ENCODE results near the gene UNKL. TPM values are rescaled to one million over a fixed set of nuclear protein-coding genes. Genes with fewer than 3 reads are reported as not detected.

Gene UNKL
- total RNA-seq, 3 donors from 2014 or later (not counting 1 experiment from before 2014, with no cell fraction given), result 114 to 130 (median 127) TPM

DNA sequence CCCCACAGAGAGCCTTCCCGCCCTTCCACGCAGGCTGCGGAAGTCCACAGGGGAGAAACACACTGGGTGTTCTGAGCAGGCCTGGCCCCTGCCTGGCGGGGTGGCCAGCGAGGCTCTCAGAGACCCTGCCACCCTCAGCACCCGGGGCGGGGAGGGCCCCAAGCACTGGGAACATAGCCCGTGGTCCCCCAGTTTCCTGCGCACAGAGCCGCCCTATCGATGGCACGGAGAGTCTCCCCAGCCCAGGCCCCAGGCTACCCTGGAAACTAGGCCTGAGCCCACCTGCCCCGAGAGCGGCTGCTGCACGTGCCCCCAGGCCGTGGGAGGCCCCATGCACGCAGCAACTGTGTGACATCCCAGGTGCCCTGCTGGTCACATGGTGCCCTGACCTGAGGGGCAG, 40.1 kb upstream of the UNKL start:
- TF ChIP-seq, protein P1, sequence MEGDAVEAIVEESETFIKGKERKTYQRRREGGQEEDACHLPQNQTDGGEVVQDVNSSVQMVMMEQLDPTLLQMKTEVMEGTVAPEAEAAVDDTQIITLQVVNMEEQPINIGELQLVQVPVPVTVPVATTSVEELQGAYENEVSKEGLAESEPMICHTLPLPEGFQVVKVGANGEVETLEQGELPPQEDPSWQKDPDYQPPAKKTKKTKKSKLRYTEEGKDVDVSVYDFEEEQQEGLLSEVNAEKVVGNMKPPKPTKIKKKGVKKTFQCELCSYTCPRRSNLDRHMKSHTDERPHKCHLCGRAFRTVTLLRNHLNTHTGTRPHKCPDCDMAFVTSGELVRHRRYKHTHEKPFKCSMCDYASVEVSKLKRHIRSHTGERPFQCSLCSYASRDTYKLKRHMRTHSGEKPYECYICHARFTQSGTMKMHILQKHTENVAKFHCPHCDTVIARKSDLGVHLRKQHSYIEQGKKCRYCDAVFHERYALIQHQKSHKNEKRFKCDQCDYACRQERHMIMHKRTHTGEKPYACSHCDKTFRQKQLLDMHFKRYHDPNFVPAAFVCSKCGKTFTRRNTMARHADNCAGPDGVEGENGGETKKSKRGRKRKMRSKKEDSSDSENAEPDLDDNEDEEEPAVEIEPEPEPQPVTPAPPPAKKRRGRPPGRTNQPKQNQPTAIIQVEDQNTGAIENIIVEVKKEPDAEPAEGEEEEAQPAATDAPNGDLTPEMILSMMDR (IDR thresholded peaks at IDR 0.05), result no peak
- WGBS (ENCODE audit: insufficient coverage), result 90% methylated on average over 17 of the region's 17 CpGs
- DNase-seq (no peak), ATAC-seq (no peak)
- Histone ChIP-seq H3K27ac (ENCODE audit: low read length) (no peak overlapping the region), H3K4me3 (ENCODE audit: low read length) (no peak overlapping the region), H3K27me3 (ENCODE audit: control insufficient read depth, insufficient read depth, low read length) (no peaks in the 10 kb centered on the region), H3K4me1 (ENCODE audit: control insufficient read depth, insufficient read depth, low read length) (peaks cover 9% of the 10 kb centered on the region), H3K36me3 (ENCODE audit: control insufficient read depth, insufficient read depth, low read length) (peaks cover 48% of the 10 kb centered on the region), H3K9me3 (ENCODE audit: control insufficient read depth, insufficient read depth, low read length) (no peaks in the 10 kb centered on the region)
- H3K27me3 Mint-ChIP-seq (ENCODE audit: low read depth in 2 of 2), result no peaks in the 10 kb centered on the region
- H3K9me3 Mint-ChIP-seq, result no peaks in the 10 kb centered on the region
- peaks cover 0 to 10% of the 10 kb centered on the region in 2 donors for H3K4me1 Mint-ChIP-seq
- H3K4me3 Mint-ChIP-seq, result no peak overlapping the region
- no peak overlapping the region for H3K27ac Mint-ChIP-seq
- intact Hi-C loops (cut with micrococcal nuclease), result no loop called here
- H3K36me3 Mint-ChIP-seq, result no peaks in the 10 kb centered on the region

DNA sequence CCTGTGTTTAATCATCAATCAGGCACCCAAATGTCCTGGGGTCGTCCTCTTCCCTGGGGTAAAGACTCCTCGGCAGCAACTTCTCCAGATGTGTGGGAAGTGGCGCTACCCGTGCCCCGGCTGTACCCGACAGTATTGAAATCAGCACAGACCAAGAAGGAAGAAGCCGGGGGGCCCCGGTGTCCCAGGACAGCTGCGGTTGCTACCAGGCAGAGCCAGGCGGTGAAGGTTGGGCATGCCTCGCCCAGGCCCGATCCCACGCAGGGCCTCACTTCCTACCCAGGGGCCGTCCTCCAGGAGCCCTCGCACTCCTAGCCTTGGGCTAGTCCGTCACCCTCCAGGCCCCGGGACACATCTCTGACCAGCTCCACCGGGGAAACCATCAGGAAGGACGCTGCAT, 38.8 kb upstream of the UNKL start:
- DNase-seq, result no peak
- Histone ChIP-seq H3K9me3 (ENCODE audit: control insufficient read depth, insufficient read depth, low read length) (no peaks in the 10 kb centered on the region), H3K4me3 (ENCODE audit: low read length) (no peak overlapping the region), H3K27me3 (ENCODE audit: control insufficient read depth, insufficient read depth, low read length) (no peaks in the 10 kb centered on the region), H3K36me3 (ENCODE audit: control insufficient read depth, insufficient read depth, low read length) (peaks cover 54% of the 10 kb centered on the region), H3K27ac (ENCODE audit: low read length) (no peak overlapping the region), H3K4me1 (ENCODE audit: control insufficient read depth, insufficient read depth, low read length) (peaks cover 5% of the 10 kb centered on the region)
- intact Hi-C loops (cut with micrococcal nuclease), result no loop called here
- WGBS (ENCODE audit: insufficient coverage), result 98% methylated on average over 19 of the region's 19 CpGs
- Mint-ChIP-seq H3K9me3 (no peaks in the 10 kb centered on the region), H3K27ac (no peak overlapping the region), H3K4me3 (no peak overlapping the region), H3K36me3 (no peaks in the 10 kb centered on the region), H3K4me1 (peaks cover 0 to 10% of the 10 kb centered on the region in 2 donors), H3K27me3 (ENCODE audit: low read depth in 2 of 2) (no peaks in the 10 kb centered on the region)
- TF ChIP-seq, protein P1 (IDR thresholded peaks at IDR 0.05), result no peak
- ATAC-seq, result no peak

DNA sequence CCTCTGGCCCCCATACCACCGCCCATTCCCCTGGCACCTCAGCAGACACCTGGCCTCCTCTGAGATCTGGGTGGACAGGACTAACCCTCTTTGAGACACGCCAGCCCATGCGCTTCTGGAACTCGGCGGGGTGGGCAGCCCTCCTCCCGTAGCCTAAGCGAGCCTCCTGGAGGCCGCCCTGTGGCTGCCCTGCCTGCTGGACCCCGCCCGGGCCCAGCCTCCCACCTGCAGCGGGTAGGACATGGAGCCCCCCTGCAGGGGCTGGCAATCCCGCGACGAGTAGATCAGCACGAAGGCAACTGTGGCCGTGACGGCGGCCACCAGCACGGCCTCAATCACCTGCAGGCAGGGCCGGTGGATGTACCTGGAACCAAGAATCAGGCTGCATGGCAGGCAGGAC, 38.0 kb upstream of the UNKL start:
- ATAC-seq (no peak), DNase-seq (no peak)
- 97% methylated on average over 20 of the region's 20 CpGs for WGBS (ENCODE audit: insufficient coverage)
- Mint-ChIP-seq H3K36me3 (no peaks in the 10 kb centered on the region), H3K4me3 (no peak overlapping the region), H3K4me1 (peaks cover 0 to 10% of the 10 kb centered on the region in 2 donors), H3K27ac (no peak overlapping the region), H3K27me3 (ENCODE audit: low read depth in 2 of 2) (no peaks in the 10 kb centered on the region), H3K9me3 (no peaks in the 10 kb centered on the region)
- TF ChIP-seq, protein P1 (IDR thresholded peaks at IDR 0.05), result no peak
- Histone ChIP-seq H3K9me3 (ENCODE audit: control insufficient read depth, insufficient read depth, low read length) (no peaks in the 10 kb centered on the region), H3K27ac (ENCODE audit: low read length) (no peak overlapping the region), H3K4me1 (ENCODE audit: control insufficient read depth, insufficient read depth, low read length) (no peaks in the 10 kb centered on the region), H3K27me3 (ENCODE audit: control insufficient read depth, insufficient read depth, low read length) (no peaks in the 10 kb centered on the region), H3K4me3 (ENCODE audit: low read length) (no peak overlapping the region), H3K36me3 (ENCODE audit: control insufficient read depth, insufficient read depth, low read length) (peaks cover 52% of the 10 kb centered on the region)
- intact Hi-C loops (cut with micrococcal nuclease), result no loop called here

DNA sequence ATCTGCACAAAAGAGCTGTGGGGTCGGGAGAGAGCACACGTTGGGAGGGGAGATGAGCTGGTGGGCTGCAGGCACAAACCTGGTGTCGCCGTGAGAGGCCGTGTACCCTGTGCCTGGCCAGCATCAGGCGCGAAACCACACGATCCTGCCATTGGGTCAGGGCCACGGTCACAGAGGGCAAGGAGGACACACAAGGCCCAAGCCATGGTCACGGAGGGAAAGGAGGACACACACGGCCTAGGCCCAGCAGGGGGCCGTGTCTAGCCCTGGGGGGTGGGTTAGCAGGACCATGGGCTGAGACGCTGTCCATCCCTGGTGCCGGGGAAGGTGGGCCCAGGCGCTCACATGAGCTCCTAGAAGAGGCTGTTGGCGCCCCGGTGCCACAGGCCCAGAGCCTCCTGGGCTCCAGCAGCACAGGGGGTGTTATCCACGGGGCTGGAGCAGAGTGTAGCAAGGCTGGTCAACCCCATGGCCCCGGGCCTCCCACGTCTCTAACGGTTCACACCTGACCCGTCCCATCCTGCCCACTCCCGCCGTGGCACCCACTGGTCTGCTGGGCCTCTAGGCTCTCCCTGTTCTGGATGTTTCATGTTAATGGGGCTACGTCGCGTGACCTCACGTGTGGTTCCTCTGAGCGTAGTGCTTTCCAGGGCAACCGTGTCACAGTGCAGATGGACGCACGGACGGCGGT, 37.3 kb upstream of the UNKL start:
- no peak overlapping the region for H3K4me3 ChIP-seq (ENCODE audit: low read length)
- H3K4me1 ChIP-seq (ENCODE audit: control insufficient read depth, insufficient read depth, low read length), result no peaks in the 10 kb centered on the region
- TF ChIP-seq, protein P1 (IDR thresholded peaks at IDR 0.05), result no peak
- H3K9me3 ChIP-seq (ENCODE audit: control insufficient read depth, insufficient read depth, low read length), result no peaks in the 10 kb centered on the region
- Mint-ChIP-seq H3K27ac (peak overlapping the region in 1 of 2 donors; percentile 58), H3K4me1 (peaks cover 0 to 10% of the 10 kb centered on the region in 2 donors), H3K9me3 (no peaks in the 10 kb centered on the region), H3K27me3 (ENCODE audit: low read depth in 2 of 2) (no peaks in the 10 kb centered on the region), H3K36me3 (no peaks in the 10 kb centered on the region), H3K4me3 (no peak overlapping the region)
- DNase-seq (no peak), ATAC-seq (peak in 1 of 3 donors; percentile 12)
- H3K27me3 ChIP-seq (ENCODE audit: control insufficient read depth, insufficient read depth, low read length), result no peaks in the 10 kb centered on the region
- H3K36me3 ChIP-seq (ENCODE audit: control insufficient read depth, insufficient read depth, low read length), result peaks cover 52% of the 10 kb centered on the region
- intact Hi-C loops (cut with micrococcal nuclease), result no loop called here
- WGBS (ENCODE audit: insufficient coverage), result 96% methylated on average over 34 of the region's 34 CpGs
- H3K27ac ChIP-seq (ENCODE audit: low read length), result no peak overlapping the region
